HG02610 (cell line): ENCODE measurements around the gene SLC5A12.

Experiments used
- ATAC-seq: cut with Tn5 transposase; IDR thresholded peaks from one replicate; pipeline ENCODE4 v1.9.1; 2021; ENCODE audit warnings: mild to moderate bottlenecking, moderate library complexity; ENCODE audit not compliant: unreplicated experiment

Gene SLC5A12, protein sequence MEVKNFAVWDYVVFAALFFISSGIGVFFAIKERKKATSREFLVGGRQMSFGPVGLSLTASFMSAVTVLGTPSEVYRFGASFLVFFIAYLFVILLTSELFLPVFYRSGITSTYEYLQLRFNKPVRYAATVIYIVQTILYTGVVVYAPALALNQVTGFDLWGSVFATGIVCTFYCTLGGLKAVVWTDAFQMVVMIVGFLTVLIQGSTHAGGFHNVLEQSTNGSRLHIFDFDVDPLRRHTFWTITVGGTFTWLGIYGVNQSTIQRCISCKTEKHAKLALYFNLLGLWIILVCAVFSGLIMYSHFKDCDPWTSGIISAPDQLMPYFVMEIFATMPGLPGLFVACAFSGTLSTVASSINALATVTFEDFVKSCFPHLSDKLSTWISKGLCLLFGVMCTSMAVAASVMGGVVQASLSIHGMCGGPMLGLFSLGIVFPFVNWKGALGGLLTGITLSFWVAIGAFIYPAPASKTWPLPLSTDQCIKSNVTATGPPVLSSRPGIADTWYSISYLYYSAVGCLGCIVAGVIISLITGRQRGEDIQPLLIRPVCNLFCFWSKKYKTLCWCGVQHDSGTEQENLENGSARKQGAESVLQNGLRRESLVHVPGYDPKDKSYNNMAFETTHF

DNA sequence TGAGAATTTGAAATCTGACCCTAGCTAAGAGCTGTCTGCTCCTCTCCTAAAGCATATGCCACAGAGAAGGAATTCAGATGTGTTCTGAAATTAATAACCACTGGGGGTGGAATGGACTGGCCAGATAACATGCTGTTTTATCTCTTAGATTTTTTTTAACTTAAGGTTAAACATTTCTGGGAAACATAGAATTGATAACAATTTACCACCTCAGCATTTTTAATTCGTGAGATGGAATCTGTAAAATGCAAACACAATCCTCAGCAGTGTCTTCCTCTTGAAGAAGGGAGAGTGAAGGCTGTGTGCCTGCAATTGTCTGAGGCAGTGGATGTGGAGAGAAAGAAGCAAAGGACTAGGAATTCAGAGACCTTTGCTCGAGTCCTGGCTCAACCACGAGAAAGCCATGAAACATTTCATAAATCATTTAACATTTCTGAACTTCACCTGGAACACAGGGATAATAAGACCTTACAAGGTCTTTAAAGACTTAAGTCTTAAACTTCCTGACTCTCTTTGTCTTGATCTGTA, at the start of gene SLC5A12:
Gene SLC5A12, minus strand, starts transcription at position 113 of the 528 bp plus-strand sequence. CDS start 346 bp downstream, outside the sequence.
- ATAC-seq: no peak

DNA sequence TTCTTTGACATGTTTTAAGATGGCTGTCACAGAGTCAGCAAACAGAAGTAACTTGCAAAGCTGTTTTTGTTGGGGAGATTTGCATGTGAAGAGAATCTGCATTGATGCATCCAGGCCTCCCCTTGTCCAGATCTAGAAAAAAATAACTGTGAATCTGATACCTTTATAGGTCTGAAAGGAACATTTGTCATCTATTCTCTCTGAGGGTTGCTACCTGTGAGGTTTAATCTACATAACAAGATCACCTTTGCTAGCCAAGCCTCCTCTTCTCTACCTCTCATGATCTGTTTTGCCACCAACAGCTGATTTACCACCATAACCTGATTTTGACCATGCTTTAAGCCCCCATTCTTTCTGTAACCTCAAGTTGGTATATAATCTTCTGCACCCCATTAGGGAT, 47.2 kb upstream of the SLC5A12 start:
- ATAC-seq: no peak

DNA sequence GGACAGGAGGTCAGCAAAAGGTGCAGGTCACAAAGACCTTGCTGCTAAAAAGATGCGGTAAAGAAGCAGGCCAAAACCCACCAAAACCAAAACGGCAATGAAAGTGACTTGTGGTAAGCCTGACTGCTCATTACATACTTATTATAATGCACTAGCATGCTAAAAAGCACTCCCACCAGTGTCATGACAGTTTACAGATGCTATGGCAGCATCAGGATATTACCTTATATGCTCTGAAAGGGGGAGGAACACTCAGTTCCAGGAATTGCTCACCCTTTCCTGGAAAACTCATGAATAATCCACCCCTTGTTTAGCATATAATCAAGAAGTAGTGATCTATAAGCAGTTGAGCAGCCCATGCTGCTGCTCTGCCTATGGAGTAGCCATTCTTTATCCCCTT, 45.2 kb upstream of the SLC5A12 start:
- no peak for ATAC-seq

DNA sequence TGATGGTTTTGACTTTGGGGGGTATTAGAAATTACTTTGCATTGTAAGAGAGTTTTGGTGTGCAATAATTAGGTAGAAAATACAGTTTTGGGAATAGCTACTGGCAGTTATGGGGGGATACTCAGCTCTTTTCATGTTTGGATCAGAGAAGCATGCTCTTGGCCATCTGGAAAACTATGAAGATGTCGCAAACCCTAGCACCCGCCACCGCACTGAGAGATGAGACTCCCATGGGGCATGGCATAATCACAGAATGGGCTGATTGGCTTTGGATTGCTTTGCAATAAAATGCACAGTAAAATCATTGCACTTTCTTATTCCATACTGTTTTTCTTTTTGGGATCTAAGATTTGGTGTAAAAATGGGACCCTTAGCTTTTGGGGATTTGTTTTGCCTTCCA, 43.5 kb upstream of the SLC5A12 start:
- no peak for ATAC-seq

DNA sequence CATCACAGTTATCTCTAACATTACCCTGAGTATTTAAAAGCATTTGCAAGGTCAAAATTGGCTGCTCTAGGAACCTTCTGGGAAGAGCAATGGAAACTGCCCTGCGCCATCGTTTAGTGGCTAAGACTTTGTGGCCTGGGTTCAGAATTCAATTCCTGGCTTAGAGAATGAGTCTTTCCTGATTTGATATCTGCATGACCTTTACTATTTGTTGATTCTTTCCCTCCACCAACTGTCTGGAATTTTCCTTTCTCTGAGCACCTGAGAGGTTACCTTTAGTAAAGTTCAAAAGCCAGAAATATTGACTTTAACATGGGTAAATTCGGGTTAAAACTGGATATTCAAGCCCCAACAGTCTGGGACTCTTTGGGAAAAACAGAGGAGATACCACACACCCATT, 43.0 kb upstream of the SLC5A12 start:
- ATAC-seq: no peak

DNA sequence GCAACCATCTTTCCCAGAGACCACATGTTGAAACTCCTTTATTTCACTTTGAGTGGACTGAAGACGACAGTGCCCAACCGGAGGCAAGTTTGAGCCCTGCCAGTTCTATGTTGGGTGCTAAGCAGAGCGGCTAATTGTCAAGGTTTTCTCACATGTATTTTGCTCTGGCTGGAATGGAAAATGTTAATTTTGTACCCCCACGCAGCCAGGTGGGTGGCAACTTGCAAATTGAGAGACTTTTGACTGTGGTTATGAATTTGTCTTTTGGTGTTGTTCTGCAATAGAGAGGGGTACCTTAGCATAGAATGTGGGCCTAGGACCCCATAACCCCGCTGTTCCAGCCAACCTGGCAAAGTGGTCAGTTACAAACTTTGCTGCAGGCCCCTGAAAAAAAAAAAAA, 42.5 kb upstream of the SLC5A12 start:
- no peak for ATAC-seq

DNA sequence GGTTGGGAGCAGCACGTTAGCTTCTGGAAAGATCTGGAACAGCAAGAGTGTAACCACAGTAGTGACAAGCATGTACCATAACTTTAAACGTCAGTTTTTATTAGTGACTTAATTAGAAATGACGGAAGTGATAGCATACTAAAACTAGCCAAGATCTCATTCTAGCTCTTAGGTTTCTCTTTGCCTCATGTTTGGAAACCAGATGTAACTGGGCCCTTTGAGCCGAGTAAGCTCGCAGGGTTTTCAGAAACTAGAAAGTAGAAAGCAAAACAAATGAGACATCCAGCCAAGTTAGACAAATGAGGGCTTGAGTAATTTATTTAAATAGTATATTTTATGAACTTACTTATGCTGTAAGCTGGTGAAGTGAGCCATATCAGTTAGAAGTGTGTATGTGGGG, 40.2 kb upstream of the SLC5A12 start:
- ATAC-seq: no peak

DNA sequence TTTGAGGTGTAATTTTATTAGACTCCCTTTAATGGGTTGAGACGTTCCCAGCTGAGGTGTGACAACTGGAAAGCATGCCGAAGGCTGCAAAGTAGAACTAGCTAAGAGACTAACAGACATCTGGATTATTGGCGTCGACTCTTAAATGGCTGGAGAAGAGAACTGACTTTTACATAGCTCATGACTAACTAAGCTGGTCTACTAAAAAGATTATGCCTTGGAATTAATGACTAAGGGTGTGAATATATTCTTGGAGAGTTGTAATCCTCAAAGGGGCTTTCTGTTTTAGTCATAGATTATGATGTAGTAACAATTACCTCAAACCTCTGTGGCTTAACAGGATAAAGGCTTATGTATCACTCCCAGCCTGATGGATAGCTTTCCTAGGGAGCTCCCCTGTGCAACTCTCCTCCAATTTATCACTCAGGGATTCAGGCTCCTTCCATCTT, 39.5 kb upstream of the SLC5A12 start:
- no peak for ATAC-seq

DNA sequence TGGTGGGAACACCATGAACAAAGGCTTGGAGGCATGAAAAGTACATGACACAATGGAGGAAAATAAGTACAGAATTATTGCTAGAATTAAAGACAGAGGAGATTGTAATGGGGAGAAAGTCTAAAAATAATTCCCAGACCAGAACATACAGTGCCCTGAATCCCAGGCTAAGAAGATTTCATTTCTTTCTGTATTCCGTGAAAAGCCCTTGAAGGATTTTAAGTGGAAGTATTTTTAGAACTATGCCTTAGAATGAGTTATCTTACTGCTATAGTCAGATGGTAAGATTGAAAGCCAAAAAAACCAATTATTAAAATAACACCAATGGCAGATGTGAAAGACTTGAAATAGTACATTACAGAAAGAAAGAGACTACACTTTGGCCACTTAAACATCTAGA, 36.1 kb upstream of the SLC5A12 start:
- ATAC-seq: no peak

DNA sequence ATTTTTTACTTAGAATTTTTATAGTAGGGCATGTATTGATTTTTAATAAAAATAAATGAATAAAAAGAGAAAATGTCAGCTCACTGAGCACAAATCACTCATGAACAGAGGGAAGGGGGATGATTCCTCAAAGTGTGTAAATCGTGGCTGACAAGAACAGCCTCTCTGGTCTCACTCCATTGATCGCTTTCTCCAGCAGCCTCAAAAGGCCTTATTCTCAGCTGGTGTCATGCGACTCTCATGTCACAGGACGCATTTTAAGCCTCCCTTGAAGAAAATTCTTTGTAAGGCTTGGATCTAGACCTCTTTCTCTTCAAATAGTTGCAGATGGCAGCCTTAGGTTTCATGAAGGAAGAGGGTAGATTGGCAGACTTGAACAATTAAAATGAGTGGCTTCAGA, 33.9 kb upstream of the SLC5A12 start:
- ATAC-seq: no peak

DNA sequence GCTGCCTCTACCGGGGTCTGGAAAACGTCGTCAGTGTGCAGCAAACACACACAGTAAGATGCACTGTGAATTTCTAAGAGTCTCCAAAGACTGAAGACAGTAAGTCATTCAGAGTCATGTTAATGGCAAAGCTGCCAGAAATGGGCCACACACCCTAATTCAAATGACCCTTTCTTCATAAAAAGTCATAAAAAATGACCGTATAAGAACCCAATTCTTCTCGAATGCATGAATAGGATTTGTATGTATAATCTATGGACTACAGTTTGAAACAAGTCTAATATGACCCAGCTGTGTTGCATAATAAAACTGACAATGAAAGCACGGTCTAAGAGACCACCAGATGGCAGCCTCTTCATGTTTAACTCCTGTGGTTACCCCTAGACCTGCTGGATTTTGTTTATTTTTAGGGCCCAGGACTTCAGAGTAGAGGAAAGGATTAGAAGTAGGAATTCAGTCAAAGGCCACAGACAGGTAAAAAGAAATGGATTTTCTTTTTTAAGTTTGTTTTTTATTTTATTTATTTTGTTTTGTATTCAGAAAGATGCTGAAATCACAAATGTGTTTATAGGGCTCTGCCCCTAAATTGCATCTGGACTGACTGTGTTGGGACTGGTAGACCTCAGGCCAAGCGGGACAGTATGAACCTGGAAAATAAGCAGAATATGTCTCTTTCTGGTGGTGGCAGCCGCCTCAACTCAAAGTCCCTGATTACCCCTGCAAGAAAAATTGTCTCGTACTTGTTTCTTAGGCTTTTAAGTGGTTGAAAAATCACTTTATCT, 32.1 kb upstream of the SLC5A12 start:
- no peak for ATAC-seq

DNA sequence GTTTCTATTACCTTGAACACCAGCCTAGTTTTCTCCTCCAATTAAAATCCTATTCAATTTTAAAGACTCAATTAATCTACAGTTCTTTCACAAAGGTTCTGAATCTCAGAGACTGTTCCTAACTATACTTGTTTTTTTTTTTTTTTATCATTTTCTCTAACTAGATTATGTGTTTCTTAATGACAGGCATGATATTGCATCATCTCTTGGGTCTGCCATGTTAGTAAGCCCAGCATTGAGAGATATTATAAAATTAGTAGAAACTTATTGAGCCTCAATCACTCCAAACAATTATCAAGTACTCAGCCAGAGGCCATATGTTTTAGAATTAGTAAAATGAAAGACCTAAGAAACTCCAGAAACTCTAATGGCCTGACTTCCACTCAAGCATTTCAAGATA, 28.1 kb upstream of the SLC5A12 start:
- no peak for ATAC-seq

DNA sequence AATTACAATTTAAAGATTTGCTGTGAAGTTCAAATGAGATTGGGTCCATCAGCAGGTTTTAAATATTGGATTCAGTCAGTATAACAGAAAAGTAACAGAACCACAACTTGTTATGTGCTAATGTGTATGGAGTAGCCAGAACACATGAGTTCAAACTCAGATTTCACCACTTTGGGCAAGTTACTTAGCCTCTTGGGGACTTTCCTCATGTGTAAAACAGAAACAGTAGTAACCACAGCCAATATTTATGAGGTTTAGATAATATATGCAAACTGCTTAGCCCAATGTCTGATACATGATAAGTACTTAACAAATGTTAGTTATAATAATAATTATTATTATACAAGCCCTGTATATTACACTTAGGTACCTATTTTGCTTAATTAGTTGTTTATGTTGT, 21.8 kb upstream of the SLC5A12 start:
- peak; percentile 93 for ATAC-seq

DNA sequence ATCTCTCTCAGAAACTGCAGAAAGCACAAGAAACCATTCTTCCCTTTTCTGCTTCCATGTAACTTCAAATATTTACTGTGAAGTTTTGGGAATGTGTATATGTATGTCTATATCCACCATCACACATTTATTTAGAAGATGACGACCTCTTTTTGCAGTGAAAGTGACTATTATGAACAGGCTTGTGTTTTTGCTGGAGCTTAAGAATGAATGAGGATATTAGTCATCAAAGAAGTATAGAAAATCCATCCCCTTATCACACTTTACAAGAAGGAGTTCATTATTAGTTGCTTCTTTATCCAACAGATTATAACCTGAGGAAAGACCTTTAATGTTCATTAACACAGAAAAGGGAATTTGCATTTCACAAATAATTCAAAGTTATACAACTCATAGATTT, 21.1 kb upstream of the SLC5A12 start:
- no peak for ATAC-seq

DNA sequence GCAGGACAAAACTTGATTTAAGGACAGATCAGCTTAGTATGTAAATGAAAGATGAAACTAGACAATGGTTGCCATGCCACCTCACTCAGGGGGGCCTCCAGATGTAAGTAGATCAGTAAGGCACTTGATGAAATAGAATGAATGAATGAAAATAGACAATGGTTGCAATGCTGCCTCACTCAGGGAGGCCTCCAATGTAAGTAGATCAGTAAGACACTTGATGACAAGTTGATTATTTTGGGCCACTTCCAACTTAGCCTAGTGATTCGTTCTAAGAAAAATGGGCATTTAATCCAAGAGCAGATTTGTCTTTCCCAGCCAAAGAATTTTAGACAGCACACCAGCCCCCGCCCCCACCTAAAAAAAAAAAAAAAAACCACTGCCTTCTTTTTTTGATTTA, 19.2 kb upstream of the SLC5A12 start:
- ATAC-seq: no peak

DNA sequence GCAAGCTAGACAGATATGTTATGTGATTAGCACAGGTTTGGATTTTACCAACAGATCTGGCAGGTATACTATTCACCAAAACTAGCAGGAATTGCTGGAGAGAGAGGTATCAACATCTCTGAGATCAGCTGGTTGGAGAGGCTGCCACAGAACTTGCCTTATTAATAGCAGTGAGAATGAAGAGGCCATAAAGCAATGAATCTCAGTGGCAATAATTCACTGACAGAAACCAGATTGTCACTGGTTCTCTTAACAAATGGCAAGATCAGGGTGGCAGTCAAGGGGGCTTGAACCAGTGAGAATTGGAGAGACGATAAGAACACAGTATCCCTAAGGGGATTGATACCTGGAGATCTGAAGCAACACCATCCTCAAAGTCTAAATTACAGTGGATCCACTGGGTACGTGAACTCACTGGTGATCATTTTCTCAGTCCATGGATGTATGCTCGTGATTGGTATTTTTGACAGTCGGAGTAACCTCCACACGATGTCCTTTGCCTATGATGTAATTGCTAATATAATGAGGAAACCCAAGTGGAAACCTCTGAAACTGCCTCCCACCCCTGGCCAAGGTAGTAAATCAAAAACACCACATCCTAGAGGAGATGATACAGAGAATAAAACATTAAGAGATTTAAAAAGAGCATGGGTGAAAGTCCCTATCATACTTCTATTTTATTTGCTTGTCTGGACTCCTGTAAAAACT, 17.7 kb upstream of the SLC5A12 start:
- no peak for ATAC-seq

DNA sequence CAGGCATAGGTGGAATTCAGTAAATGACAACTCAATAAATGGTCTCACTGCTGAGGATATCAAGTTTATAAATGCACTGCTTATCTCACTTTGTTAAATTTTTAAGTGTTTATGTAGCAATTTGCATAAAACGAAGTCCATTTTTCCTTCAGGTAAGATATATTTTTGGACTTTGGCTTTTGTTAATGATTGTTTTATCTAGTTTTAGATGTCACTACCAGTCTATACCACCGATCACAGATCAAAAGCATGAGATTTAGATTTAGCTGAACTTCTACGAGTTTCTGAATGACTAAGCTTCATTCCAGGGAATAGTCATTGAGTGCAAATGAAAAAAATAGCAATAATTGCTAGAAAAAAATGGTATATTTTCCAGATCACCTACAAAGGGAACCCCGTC, 12.8 kb upstream of the SLC5A12 start:
- ATAC-seq: no peak

DNA sequence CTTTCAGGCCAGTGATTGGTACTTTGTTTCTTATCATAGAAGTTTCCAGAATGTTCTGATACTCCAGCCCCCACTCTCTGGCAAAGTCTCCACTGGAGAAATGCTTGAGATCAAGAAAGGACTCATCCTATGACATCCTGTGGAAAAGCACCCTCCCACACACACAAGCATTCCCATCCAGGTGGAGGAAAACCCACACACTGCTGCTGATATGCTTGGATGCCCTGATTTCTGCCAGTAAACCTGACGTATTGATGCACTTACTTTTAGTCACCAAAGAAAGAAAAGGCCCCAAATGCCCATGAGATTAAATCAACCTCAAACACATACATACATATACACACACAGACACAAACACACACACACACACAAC, 9.2 kb upstream of the SLC5A12 start:
- no peak for ATAC-seq

DNA sequence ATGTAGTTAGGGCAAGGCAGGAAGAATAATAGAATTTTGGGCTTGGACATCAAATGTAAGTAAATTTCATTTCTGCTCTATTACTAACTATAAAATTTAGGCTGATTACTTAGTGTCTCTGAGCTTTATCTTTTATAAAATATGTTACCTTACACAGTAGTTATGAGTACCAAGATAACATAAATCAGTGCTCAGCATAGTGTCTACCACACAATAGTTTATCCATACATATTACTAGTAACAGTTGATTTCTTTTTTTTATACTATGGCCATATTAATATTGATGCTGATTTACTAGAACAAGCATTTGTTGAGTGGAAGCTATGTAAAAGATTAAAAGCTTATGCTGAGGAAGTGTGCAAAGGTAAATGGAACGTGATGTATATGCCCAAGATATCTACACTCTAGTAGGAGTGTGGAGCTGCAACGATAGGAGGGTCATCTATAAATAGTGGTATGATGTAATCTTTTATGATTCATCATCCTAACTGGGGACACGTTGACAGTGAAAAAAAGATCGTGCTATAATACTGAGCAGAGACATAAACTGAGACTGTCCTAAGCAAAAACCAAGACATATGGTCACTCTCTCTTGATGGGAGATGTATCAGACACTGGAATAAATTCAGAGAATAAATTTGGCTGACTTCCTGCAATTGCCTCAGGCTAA, 8.7 kb upstream of the SLC5A12 start:
- no peak for ATAC-seq

DNA sequence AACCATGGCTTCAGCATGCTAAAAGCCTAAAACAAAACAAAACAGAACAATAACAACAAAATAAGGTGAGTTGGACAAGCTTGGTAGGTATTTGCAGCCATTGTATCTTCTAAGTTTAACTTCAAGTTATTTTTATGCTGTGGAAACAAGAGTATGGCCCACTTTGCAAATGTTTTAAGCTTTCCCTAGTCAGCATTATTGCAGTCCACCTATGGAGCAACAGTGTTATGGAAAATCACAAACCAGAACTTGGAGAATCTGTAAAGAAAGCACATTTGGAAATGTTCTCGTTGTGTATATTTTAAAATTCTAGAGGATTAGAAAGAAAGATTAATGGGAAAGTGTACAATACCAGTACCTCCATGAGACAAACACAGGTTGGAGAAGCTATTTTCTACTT, 7.4 kb upstream of the SLC5A12 start:
- no peak for ATAC-seq
